Caco-2 (cell line): ENCODE data around the gene PALLD. TPM values are rescaled to one million over a fixed set of nuclear protein-coding genes. Genes with fewer than 3 reads are reported as not detected.

ENCODE experiments used
- BruUV-seq: library from RNA; stranded (reverse); fragments of 400-500 nt; replicated peaks from 2 replicates; lab custom pipeline; 2021; lab: Mats Ljungman, UMichigan
- CTCF ChIA-PET: fragments of 300-600 bp; sonication (Branson Sonifier 250); formaldehyde crosslinking; loops from one replicate; lab custom pipeline; 2022; ENCODE audit warnings: antibody characterized with exemption; lab: Charles Lee
- POLR2A ChIA-PET: fragments of 300-600 bp; sonication (Branson Sonifier 250); formaldehyde crosslinking; loops from one replicate; lab custom pipeline; 2022; ENCODE audit warnings: antibody characterized with exemption; lab: Charles Lee
- DNase-seq, 2 experiments: peaks; one replicate each; pipeline versions ENCODE4 v3.0.0 to v3.0.0-alpha.2; 2020 to 2022
- H3K27me3 ChIP-seq: replicated peaks from 2 replicates; pipeline ENCODE4 v1.6.0; 2011; ENCODE audit warnings: low read length; ENCODE audit not compliant: control insufficient read depth, insufficient read depth
- H3K36me3 ChIP-seq: 2 replicates; pipeline ENCODE4 v1.5.1; 2011; ENCODE audit warnings: low read length; ENCODE audit not compliant: control insufficient read depth, insufficient read depth
- H3K4me1 ChIP-seq: fragments of 250-450 bp; sonication (Bioruptor Pico); 2 replicates; pipeline ENCODE4 v1.5.1; 2020; ENCODE audit warnings: mild to moderate bottlenecking
- H3K4me3 ChIP-seq: 2 replicates; pipeline ENCODE4 v1.5.1; 2011; ENCODE audit warnings: low read depth, mild to moderate bottlenecking, control low read depth, low read length
- H3K9me3 ChIP-seq: fragments of 250-450 bp; sonication (Bioruptor Pico); 2 replicates; pipeline ENCODE4 v1.5.1; 2020; ENCODE audit warnings: mild to moderate bottlenecking, moderate library complexity
- H3K27ac Mint-ChIP-seq: one replicate; pipeline ENCODE4 v1.8.0; 2022; ENCODE audit warnings: mixed read lengths; ENCODE audit not compliant: unreplicated experiment
- H3K27me3 Mint-ChIP-seq: one replicate; pipeline ENCODE4 v1.8.0; 2022; ENCODE audit warnings: mixed read lengths; ENCODE audit not compliant: insufficient read depth, unreplicated experiment
- H3K36me3 Mint-ChIP-seq: one replicate; pipeline ENCODE4 v1.8.0; 2022; ENCODE audit warnings: mild to moderate bottlenecking, mixed read lengths; ENCODE audit not compliant: insufficient read depth, unreplicated experiment
- H3K4me1 Mint-ChIP-seq: one replicate; pipeline ENCODE4 v1.8.0; 2022; ENCODE audit warnings: low read depth, mixed read lengths; ENCODE audit not compliant: unreplicated experiment
- H3K4me3 Mint-ChIP-seq: one replicate; pipeline ENCODE4 v1.8.0; 2022; ENCODE audit warnings: mild to moderate bottlenecking, moderate library complexity, mixed read lengths; ENCODE audit not compliant: unreplicated experiment
- H3K9me3 Mint-ChIP-seq: one replicate; pipeline ENCODE4 v1.8.0; 2022; ENCODE audit warnings: mixed read lengths; ENCODE audit not compliant: unreplicated experiment
- intact Hi-C: fragments of 100-400 bp; cut with micrococcal nuclease; formaldehyde crosslinking; loops from one replicate; pipeline ENCODE4 v1.10.0; 2022; ENCODE audit not compliant: unreplicated experiment
- total RNA-seq: library from RNA; stranded (reverse); gene quantifications from 2 replicates; pipeline ENCODE4 v1.2.3, GENCODE V29; 2022
- TF ChIP-seq, protein P1 (sequence below), 2 experiments: fragments of 200-600 bp in 1 of 2; IDR thresholded peaks; 1 replicate in 1 of 2; 2 replicates in 1 of 2; pipeline versions ENCODE4 v1.5.1 to v1.8.0; 2011 to 2022; ENCODE audit warnings: antibody characterized with exemption in 1 of 2, control low read depth in 1 of 2, inconsistent platforms in 1 of 2, low read depth in 1 of 2, low read length in 1 of 2, mild to moderate bottlenecking in 1 of 2, moderate library complexity in 1 of 2; ENCODE audit not compliant: insufficient read depth in 1 of 2, severe bottlenecking in 1 of 2, unreplicated experiment in 1 of 2

The PALLD gene
- total RNA-seq, 1 experiment from 2014 or later, result 12.3 TPM

DNA sequence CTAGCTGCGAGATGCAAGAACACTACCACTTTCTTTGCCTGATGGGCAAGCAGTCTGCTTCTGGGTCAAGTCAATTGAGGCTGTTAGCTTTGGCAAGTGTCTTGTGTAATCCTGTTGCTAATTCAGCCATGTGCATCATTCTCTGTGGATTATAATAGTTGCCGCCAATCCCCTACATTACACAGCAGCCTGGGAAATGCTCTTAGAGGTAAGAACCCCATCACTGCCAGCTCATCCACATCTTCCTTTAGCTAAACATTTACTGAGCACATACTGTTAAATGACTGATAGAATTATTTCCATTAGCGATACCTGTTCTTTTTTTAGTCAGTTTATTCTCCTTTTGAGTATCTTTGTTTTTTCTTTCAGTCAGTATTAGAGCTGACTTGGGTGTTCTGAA lies 397.0 kb downstream of the PALLD start:
- Histone ChIP-seq H3K36me3 (no peaks in the 10 kb centered on the region), H3K9me3 (no peaks in the 10 kb centered on the region), H3K4me3 (no peak overlapping the region), H3K27me3 (no peaks in the 10 kb centered on the region), H3K4me1 (no peaks in the 10 kb centered on the region)
- Mint-ChIP-seq H3K4me3 (no peak overlapping the region), H3K36me3 (peaks cover 8% of the 10 kb centered on the region), H3K27ac (no peak overlapping the region), H3K27me3 (no peaks in the 10 kb centered on the region), H3K4me1 (no peaks in the 10 kb centered on the region), H3K9me3 (no peaks in the 10 kb centered on the region)
- TF ChIP-seq, protein P1, sequence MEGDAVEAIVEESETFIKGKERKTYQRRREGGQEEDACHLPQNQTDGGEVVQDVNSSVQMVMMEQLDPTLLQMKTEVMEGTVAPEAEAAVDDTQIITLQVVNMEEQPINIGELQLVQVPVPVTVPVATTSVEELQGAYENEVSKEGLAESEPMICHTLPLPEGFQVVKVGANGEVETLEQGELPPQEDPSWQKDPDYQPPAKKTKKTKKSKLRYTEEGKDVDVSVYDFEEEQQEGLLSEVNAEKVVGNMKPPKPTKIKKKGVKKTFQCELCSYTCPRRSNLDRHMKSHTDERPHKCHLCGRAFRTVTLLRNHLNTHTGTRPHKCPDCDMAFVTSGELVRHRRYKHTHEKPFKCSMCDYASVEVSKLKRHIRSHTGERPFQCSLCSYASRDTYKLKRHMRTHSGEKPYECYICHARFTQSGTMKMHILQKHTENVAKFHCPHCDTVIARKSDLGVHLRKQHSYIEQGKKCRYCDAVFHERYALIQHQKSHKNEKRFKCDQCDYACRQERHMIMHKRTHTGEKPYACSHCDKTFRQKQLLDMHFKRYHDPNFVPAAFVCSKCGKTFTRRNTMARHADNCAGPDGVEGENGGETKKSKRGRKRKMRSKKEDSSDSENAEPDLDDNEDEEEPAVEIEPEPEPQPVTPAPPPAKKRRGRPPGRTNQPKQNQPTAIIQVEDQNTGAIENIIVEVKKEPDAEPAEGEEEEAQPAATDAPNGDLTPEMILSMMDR (IDR thresholded peaks at IDR 0.05; ENCODE audit: insufficient read depth in 1 of 2, low read depth in 1 of 2, low read length in 1 of 2, severe bottlenecking in 1 of 2, unreplicated experiment in 1 of 2), result no peak
- BruUV-seq, result no TSS peak
- CTCF ChIA-PET, result no interaction called here
- intact Hi-C loops, result no loop called here
- DNase-seq, result no peak
- POLR2A ChIA-PET, result no interaction called here

DNA sequence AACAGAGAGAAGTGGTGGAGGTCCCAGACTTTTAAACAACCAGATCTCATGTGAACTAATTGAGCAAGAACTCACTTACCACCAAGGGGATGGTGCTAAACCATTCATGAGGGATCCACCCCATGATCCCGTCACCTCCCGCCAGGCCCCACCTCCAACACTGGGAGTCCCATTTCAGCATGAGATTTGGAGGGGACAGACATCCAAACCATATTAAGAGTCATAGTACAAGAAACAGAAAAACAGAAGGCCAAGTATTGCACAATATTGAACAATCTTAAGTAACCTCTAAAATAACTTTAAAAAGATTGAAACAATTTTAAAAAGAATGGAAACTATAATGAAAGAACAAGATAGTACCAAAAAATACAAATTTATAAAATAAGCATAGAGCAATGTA lies 403.2 kb downstream of the PALLD start:
- no peaks in the 10 kb centered on the region for H3K9me3 Mint-ChIP-seq
- peaks cover 10% of the 10 kb centered on the region for H3K36me3 Mint-ChIP-seq
- Histone ChIP-seq H3K9me3 (no peaks in the 10 kb centered on the region), H3K4me3 (no peak overlapping the region), H3K36me3 (no peaks in the 10 kb centered on the region), H3K27me3 (no peaks in the 10 kb centered on the region), H3K4me1 (no peaks in the 10 kb centered on the region)
- no peaks in the 10 kb centered on the region for H3K27me3 Mint-ChIP-seq
- TF ChIP-seq, protein P1 (IDR thresholded peaks at IDR 0.05; ENCODE audit: insufficient read depth in 1 of 2, low read depth in 1 of 2, low read length in 1 of 2, severe bottlenecking in 1 of 2, unreplicated experiment in 1 of 2), result no peak
- H3K27ac Mint-ChIP-seq, result no peak overlapping the region
- intact Hi-C loops, result no loop called here
- BruUV-seq, result no TSS peak
- H3K4me3 Mint-ChIP-seq, result no peak overlapping the region
- POLR2A ChIA-PET, result no interaction called here
- CTCF ChIA-PET, result no interaction called here
- no peaks in the 10 kb centered on the region for H3K4me1 Mint-ChIP-seq
- DNase-seq, result no peak

DNA sequence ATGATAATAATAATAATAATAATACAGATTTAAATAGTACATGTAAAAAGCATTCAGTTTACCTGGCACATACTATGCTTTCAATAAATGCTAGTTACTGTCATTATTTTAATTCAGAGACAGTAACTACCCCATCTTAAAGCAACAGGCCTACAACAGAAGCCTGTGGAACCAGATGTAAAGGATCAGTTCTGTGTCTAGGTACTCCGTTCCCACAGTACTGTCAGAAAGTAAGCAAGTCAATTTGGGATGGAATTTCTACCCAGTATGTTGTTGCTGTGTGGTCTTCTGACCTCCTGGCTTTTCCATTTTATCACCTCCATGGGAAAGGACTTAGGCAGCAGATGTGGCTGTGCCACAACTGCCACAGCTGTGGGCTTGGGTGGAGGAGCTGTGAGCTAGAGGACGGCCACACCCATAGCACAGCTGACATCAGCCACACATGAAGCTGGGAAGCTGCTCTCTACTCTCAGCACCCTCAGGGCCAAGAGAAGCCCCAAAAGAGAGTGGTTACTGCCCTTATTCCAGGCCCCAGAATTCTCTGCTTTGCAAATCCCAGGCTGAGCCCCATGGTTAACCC lies 410.4 kb downstream of the PALLD start:
- Mint-ChIP-seq H3K27me3 (no peaks in the 10 kb centered on the region), H3K9me3 (no peaks in the 10 kb centered on the region), H3K27ac (no peak overlapping the region), H3K4me1 (no peaks in the 10 kb centered on the region), H3K36me3 (no peaks in the 10 kb centered on the region), H3K4me3 (no peak overlapping the region)
- DNase-seq, result no peak
- Histone ChIP-seq H3K4me1 (no peaks in the 10 kb centered on the region), H3K4me3 (no peak overlapping the region), H3K27me3 (no peaks in the 10 kb centered on the region), H3K36me3 (no peaks in the 10 kb centered on the region), H3K9me3 (no peaks in the 10 kb centered on the region)
- intact Hi-C loops, result no loop called here
- CTCF ChIA-PET, result no interaction called here
- POLR2A ChIA-PET, result no interaction called here
- BruUV-seq, result no TSS peak
- TF ChIP-seq, protein P1 (IDR thresholded peaks at IDR 0.05; ENCODE audit: insufficient read depth in 1 of 2, low read depth in 1 of 2, low read length in 1 of 2, severe bottlenecking in 1 of 2, unreplicated experiment in 1 of 2), result no peak
